Lower leg skin (tissue), 3 donors: ENCODE data around the gene FAM124A.

Source experiments
- CTCF ChIP-seq, 3 donors: fragments of 450-650 bp; IDR thresholded peaks; one replicate each; pipeline ENCODE4 v1.5.1; 2016; ENCODE audit warnings: antibody characterized with exemption in 3 of 3, mild to moderate bottlenecking in 3 of 3, moderate library complexity in 2 of 3
- POLR2A ChIP-seq, 2 donors: fragments of 450-650 bp; IDR thresholded peaks; one replicate each; pipeline ENCODE4 v1.6.1; 2016 to 2017; ENCODE audit warnings: antibody characterized with exemption in 2 of 2, mild to moderate bottlenecking in 1 of 2, moderate library complexity in 1 of 2

GRCh38 chr13:51331354-51331861 lies 109.2 kb downstream of the FAM124A start:
- TF ChIP-seq CTCF (IDR thresholded peaks at IDR 0.05) (no peak), POLR2A (IDR thresholded peaks at IDR 0.05) (no peak)
